Activated CD8-positive, alpha-beta memory T cell treated with anti-CD3 and anti-CD28 coated beads for 1 hour (primary cell): ENCODE measurements around the gene NMNAT2.
A peak's percentile ranks its signal among the peaks of the same experiment; 100 is the strongest.
"Not testable (repeated sequence)": the region's sequence is repeated elsewhere in the genome, so short reads cannot be mapped to it uniquely, and the experiment has no call there.

ENCODE experiments used
- DNase-seq, 2 donors: peaks; one replicate each; pipeline ENCODE4 v3.0.0-alpha.2; 2020; ENCODE audit warnings: low read depth in 1 of 2; ENCODE audit errors: extremely low read depth in 1 of 2

The NMNAT2 gene

DNA sequence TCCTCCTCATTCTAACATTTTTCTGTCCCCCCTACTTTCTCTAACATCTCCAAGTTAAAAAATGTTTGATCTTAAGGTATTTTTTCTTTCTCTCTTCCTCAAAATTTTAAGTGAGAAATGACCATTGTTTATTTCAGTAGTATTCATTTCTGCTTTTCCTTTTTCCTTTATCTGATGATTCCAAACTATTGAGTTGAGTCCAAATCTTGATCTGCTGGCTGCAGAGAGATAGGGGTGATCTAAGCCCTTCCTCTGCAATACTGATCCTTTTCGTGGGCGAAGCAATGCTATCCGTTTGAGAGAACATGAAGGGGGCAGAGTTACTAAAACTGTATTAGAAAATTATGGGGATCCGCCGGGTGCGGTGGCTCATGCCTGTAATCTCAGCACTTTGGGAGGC is 516 bp upstream of the NMNAT2 start:
- no peak for DNase-seq

GRCh38 chr1:183416850-183417771 is 1.1 kb downstream of the NMNAT2 start:
- peak in 1 of 2 donors; percentile 13 for DNase-seq

DNA sequence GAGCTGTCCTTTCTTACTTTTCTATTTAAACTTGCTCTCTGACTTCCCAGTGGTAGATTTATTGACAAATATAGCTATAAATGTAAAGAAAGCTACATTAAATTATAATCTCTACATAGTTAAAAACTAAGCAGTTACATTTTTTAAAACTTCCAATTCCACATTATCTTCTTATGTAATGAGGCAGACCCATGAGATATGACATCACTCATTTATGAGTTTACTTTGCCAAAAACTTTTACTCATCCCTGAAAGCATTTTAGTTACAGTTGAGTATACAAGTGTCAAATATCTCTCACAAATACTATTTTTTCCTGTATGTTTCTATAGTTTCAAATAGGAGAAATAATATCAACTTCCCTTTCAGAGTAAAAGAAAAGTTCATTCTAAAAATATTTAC is 3.8 kb downstream of the NMNAT2 start:
- no peak for DNase-seq

GRCh38 chr1:183411091-183411490 is 7.1 kb downstream of the NMNAT2 start:
- DNase-seq = no peak

GRCh38 chr1:183407961-183408360 is 10.2 kb downstream of the NMNAT2 start:
- DNase-seq = no peak

DNA sequence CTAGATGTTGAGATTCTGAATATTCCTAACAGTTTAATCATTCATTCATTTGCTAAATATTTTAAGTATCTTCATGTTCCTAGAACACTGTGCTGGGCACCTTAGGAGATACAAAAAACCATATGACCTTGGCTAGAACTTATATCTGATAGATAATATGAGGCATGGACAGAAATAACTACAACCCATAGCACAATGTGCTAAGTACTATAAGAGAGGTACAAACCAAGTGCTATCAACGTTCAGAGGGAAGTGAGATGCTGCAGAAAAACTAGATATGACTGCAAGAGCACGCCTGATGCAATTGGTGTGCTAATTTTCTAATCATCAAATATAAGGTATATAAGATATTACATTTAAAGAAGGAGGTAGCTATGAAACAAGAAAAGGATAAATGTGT is 10.7 kb downstream of the NMNAT2 start:
- no peak for DNase-seq

- DNase-seq = no peak
Measured at GRCh38 chr1:183404476-183404875, 13.7 kb downstream of the NMNAT2 start.

GRCh38 chr1:183403498-183403897 is 14.7 kb downstream of the NMNAT2 start:
- DNase-seq = no peak

DNA sequence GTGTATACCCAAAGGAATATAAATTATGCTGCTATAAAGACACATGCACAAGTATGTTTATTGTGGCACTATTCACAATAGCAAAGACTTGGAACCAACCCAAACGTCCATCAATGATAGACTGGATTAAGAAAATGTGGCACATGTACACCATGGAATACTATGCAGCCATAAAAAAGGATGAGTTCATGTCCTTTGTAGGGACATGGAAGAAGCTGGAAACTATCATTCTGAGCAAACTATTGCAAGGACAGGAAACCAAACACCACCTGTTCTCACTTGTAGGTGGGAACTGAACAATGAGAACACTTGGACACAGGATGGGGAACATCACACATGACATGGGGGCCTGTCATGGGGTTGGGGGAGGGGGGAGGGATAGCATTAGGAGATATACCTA is 16.6 kb downstream of the NMNAT2 start:
- DNase-seq = not testable (repeated sequence)

DNA sequence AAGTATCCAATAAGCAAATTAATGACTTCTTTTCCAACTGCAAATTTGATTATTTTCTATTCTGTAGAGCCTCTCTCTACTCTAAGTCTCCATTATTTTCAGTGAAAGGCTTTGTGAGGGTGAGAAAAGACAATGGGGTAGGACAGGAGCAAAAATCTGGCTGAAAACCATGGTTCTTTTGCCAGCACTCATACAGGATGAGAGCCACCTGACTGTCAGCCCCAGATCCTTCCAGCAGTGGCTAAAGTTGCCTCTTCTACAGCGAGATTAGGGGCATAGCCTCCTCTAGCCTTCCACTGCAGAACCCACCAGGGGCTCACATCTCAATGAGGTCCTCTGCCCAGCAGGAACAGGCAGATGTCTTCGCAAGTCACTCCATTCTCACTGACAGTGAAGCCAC is 23.7 kb downstream of the NMNAT2 start:
- no peak for DNase-seq

DNA sequence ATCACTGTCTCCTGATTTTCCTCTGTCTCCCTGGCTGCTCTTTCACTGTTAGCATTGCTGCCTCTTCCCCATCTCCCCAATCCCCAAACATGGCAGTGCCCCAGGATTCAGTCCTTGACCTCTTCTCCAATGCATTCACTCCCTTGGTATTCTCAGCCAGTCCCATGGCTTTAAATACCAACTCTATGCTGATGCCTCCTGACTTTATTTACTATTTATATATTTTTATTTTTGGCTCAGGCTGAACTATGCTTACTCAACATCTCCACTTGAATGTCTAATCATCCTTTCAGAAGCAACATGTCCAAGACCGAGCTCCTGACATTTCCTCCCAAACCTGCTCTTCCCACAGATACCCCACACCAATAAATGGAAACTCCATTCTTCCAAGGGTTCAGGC is 26.3 kb downstream of the NMNAT2 start:
- no peak for DNase-seq

DNA sequence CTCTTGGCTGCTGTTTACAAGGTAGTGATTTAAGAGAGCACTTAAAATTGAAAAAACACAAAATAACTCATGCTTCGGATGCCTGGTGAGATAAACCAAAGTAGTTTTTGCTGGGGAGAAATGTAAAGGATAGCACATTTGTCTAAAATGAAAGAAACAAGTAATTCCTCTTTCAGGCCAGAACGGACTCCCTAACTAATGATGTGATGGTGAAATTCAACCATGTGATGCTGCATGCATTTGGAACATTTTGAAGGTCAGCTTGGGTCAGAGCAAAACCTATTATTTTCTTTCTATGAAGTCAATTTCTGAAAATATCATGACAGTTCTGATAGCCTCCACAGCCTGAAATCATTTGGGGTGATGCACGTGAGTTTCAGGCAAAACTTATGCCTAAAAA is 27.6 kb downstream of the NMNAT2 start:
- DNase-seq = no peak

DNA sequence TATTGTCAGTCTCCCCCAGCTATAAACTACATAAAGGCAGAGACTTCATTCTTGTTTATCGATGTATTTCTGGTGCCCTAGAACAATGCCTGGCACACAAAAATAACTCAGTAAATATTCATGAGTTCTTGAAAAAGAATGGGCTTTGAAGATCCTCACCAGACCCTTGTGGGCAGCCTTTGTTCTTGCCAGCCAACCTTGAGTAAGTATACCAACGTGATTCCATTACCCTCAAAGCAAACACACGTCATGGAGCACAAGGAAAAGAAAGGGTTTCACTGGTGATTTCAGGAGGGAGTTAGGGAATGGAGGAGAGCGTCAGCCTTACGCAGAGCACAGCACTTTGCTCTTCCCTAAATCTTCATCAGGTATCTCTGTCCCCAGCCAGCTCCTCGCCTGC is 29.4 kb downstream of the NMNAT2 start:
- DNase-seq = no peak

- no peak for DNase-seq
Measured at GRCh38 chr1:183385340-183386144, 32.6 kb downstream of the NMNAT2 start.

DNA sequence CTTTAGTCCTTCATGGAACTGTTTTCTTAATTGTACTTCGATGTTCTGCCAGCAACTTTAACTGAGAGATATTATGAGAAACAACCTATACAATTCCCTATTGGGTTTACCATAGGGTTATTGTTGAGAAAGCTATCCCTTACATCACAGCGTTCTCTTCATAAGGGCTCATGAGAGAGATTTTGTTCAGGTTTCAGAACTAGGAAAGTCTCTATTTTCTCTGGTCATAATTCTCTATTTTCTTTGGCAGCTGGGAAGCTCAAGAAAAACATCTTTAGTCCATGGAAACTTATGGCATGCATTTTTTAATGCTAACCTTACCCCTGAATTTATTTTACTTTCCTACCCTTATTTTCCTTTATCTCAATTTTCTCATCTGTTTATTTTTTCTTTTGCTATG is 38.2 kb downstream of the NMNAT2 start:
- no peak for DNase-seq

GRCh38 chr1:183375381-183375780 is 42.8 kb downstream of the NMNAT2 start:
- DNase-seq = no peak

DNA sequence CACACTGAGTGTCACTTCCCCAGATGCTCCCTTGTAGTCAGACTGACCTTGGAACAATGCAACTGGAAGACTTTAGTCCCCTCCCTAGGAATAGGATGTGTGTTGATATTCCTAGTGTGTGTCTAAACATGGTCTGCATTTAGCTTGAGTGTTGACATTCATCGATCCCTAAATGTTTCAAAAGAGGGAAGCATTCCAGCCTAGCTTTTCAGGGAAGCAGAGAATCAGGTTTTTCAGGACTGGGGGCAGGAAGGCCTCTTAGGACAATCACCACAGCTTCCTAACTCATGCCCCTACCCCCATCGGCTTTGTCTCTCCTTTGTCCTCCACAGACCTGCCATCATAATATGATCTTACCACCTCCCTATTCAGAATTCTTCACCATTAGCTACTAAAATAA is 43.4 kb downstream of the NMNAT2 start:
- no peak for DNase-seq

DNA sequence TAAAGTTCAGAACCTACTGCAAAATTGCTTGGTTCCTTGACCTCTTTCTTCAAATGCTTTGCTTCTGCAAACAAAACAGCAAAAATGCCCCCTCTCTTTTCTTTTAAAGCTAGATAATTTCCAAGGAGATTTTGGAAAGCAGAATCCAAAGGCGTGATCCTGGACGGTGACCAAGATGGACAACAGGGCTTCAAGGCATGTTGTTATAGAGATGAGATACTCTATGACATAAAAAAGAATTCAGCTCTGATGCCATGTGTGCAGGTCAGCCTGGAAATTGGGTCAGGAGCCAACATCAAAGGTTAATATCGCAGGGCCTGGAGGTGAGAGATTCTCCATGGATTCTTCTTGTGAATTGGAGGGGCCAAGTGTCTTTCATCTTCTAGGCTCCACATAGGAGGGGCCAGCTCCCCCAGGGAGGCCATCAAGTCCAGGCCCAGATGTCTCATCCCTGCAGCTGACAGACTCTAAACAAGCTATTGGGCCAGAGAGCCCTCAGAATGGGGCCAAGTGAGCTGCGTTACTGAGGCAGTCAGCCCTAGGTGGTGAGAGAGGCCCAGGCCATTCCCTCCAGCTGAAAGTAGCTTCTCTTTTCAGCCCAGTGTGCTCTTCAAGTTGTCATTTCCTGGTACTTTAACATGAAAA is 45.5 kb downstream of the NMNAT2 start:
- no peak for DNase-seq

GRCh38 chr1:183370399-183371058 is 47.7 kb downstream of the NMNAT2 start:
- no peak for DNase-seq

DNA sequence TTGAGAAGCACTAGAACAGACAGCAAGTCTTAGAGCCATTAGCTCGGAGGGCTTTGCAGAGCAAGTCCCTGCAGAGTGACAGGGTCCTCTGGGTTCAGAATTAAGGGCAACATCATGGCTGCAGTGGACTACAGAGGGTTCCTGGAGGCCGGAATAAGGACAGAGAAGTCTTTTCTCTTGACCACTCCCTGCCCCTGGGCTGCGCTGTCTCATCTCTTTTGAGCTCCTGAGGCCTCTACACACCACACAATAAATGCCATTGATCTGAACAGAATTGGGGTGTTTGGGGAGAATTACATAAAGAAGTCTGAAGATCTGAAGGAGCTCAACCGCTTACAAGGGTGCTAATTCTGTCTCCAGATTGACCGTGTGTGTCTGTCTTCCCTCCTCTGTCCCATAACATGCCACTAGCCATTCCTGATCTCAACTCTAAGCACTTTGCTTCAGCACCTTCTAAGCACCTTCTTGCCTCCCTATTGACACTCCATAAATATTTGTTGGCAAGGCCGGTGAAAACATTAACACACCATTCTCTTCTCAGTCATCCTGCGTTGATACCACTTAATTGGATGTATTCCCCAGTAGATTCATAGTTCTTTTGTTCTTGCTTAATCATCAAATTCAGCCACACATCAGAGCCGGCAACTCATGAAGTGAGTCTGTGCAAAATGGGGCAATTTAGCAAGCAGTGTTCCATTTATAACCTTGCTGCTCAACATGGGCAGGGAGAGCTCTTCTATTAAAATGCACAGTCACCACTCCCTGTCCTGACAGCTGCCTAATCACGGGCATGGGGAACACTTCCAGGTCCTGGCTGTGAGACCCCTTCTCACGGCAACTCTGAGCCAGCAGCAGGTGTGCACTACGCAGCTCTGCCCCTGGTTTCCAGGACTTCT is 49.7 kb downstream of the NMNAT2 start:
- DNase-seq = no peak
